ENCODE data around the gene MSN. TPM values are rescaled to one million over a fixed set of nuclear protein-coding genes. Genes with fewer than 3 reads are reported as not detected.

The MSN gene
- total RNA-seq, 1 experiment from 2014 or later, result 91.2 TPM

DNA sequence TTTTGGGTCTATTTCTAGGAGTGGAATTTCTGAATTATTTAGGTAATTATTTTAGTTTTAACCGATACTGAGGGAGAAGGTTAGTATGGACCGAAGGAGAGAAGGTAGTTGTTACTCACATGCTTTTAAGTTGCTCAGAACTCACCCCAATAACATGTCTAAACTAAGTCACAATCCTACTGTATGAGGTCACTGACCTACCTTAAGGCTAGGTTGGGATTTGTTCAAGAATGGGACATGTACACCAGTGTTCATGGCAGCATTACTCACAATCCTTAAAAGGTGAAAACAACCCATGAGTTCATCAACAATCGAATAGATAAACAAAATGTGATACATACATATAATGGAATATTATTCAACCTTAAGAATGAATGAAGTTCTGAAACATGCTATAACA is 90.5 kb downstream of the MSN start:
- no peak for TF ChIP-seq TP53 (CRISPR knock-in tag; IDR thresholded peaks at IDR 0.05)
- TF ChIP-seq, protein P1, sequence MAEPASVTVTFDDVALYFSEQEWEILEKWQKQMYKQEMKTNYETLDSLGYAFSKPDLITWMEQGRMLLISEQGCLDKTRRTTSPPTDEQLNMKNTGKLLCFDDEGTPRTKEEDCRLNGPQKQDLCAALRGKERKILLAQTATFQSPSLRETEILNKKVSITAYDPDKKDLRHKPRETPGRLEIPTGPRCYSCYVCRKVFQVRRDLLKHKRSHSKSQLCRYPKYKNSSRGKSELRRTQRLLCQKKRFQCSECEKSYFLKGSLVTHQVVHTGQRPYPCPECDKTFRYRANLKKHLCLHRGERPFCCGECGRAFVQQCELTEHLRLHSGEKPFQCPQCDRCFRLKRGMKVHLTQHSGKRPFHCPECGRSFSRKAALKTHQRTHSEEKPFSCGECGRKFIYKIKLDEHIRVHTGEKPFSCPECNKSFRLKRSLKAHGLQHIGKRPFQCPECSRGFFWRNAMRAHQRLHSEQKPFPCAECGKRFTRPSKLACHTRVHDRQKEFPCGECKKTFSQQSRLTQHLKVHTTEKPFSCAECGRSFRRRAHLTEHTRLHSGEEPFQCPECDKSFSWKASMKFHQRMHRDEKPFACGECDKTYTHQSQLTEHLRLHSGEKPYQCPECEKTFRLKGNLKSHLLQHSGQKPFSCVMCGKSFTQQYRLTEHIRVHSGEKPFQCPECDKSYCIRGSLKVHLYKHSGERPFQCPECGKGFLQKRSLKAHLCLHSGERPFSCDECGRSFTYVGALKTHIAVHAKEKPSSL (CRISPR knock-in tag; conservative IDR thresholded peaks at IDR 0.05), result no peak
- TF ChIP-seq GABPB1 (CRISPR knock-in tag; IDR thresholded peaks at IDR 0.05), result no peak
- no peak for TF ChIP-seq ZNF263 (CRISPR knock-in tag; IDR thresholded peaks at IDR 0.05; ENCODE audit: low read depth)
- no peak for TF ChIP-seq SP1 (CRISPR knock-in tag; conservative IDR thresholded peaks at IDR 0.05)
- TF ChIP-seq, protein P2, sequence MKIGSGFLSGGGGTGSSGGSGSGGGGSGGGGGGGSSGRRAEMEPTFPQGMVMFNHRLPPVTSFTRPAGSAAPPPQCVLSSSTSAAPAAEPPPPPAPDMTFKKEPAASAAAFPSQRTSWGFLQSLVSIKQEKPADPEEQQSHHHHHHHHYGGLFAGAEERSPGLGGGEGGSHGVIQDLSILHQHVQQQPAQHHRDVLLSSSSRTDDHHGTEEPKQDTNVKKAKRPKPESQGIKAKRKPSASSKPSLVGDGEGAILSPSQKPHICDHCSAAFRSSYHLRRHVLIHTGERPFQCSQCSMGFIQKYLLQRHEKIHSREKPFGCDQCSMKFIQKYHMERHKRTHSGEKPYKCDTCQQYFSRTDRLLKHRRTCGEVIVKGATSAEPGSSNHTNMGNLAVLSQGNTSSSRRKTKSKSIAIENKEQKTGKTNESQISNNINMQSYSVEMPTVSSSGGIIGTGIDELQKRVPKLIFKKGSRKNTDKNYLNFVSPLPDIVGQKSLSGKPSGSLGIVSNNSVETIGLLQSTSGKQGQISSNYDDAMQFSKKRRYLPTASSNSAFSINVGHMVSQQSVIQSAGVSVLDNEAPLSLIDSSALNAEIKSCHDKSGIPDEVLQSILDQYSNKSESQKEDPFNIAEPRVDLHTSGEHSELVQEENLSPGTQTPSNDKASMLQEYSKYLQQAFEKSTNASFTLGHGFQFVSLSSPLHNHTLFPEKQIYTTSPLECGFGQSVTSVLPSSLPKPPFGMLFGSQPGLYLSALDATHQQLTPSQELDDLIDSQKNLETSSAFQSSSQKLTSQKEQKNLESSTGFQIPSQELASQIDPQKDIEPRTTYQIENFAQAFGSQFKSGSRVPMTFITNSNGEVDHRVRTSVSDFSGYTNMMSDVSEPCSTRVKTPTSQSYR (CRISPR knock-in tag; IDR thresholded peaks at IDR 0.05), result no peak
- TF ChIP-seq, protein P3, sequence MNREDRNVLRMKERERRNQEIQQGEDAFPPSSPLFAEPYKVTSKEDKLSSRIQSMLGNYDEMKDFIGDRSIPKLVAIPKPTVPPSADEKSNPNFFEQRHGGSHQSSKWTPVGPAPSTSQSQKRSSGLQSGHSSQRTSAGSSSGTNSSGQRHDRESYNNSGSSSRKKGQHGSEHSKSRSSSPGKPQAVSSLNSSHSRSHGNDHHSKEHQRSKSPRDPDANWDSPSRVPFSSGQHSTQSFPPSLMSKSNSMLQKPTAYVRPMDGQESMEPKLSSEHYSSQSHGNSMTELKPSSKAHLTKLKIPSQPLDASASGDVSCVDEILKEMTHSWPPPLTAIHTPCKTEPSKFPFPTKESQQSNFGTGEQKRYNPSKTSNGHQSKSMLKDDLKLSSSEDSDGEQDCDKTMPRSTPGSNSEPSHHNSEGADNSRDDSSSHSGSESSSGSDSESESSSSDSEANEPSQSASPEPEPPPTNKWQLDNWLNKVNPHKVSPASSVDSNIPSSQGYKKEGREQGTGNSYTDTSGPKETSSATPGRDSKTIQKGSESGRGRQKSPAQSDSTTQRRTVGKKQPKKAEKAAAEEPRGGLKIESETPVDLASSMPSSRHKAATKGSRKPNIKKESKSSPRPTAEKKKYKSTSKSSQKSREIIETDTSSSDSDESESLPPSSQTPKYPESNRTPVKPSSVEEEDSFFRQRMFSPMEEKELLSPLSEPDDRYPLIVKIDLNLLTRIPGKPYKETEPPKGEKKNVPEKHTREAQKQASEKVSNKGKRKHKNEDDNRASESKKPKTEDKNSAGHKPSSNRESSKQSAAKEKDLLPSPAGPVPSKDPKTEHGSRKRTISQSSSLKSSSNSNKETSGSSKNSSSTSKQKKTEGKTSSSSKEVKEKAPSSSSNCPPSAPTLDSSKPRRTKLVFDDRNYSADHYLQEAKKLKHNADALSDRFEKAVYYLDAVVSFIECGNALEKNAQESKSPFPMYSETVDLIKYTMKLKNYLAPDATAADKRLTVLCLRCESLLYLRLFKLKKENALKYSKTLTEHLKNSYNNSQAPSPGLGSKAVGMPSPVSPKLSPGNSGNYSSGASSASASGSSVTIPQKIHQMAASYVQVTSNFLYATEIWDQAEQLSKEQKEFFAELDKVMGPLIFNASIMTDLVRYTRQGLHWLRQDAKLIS (CRISPR knock-in tag; IDR thresholded peaks at IDR 0.05; ENCODE audit: borderline replicate concordance), result no peak
- ChIA-PET CTCF (no interaction called here), POLR2A (no interaction called here)
- H3K27ac Mint-ChIP-seq, result no peak overlapping the region
- ATAC-seq (no peak), DNase-seq (ENCODE audit: low spot score) (no peak)
- H3K36me3 Mint-ChIP-seq, result no peaks in the 10 kb centered on the region
- H3K4me3 Mint-ChIP-seq, result no peak overlapping the region
- H3K9me3 Mint-ChIP-seq, result peaks cover 8% of the 10 kb centered on the region
- no peaks in the 10 kb centered on the region for H3K4me1 Mint-ChIP-seq
- H3K27me3 Mint-ChIP-seq (ENCODE audit: low read depth), result no peaks in the 10 kb centered on the region; the same call in 1 of the 2 replicates

DNA sequence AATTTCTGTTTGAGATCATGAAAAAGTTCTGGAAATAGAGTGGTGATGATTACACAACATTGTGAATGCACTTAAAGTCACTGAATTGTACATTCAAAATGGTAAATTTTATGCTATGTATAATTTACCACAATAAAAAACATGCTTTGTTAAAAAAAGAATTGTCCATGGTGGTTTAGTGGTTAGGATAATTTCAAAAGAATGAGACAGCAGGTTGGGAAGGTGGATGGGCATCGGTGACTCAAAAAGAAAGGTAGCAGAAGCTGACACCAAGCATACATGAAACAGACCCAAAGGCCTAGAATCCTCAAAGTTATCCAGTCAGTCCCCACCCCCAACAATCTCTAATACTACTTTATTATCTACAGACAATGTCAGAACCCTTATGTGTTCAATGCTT is 91.1 kb downstream of the MSN start:
- POLR2A ChIA-PET, result no interaction called here
- Mint-ChIP-seq H3K4me1 (no peaks in the 10 kb centered on the region), H3K36me3 (no peaks in the 10 kb centered on the region), H3K4me3 (no peak overlapping the region), H3K27ac (no peak overlapping the region), H3K27me3 (ENCODE audit: low read depth) (peaks cover 3% of the 10 kb centered on the region), H3K9me3 (peaks cover 8% of the 10 kb centered on the region)
- ATAC-seq, result no peak
- CTCF ChIA-PET, result no interaction called here
- DNase-seq (ENCODE audit: low spot score), result no peak
- TF ChIP-seq, protein P4, sequence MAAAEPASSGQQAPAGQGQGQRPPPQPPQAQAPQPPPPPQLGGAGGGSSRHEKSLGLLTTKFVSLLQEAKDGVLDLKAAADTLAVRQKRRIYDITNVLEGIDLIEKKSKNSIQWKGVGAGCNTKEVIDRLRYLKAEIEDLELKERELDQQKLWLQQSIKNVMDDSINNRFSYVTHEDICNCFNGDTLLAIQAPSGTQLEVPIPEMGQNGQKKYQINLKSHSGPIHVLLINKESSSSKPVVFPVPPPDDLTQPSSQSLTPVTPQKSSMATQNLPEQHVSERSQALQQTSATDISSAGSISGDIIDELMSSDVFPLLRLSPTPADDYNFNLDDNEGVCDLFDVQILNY (CRISPR knock-in tag; IDR thresholded peaks at IDR 0.05), result no peak
- no peak for TF ChIP-seq ZNF671 (CRISPR knock-in tag; IDR thresholded peaks at IDR 0.05)
- TF ChIP-seq, protein P5, sequence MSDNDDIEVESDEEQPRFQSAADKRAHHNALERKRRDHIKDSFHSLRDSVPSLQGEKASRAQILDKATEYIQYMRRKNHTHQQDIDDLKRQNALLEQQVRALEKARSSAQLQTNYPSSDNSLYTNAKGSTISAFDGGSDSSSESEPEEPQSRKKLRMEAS (CRISPR knock-in tag; IDR thresholded peaks at IDR 0.05), result no peak
- TF ChIP-seq, protein P6, sequence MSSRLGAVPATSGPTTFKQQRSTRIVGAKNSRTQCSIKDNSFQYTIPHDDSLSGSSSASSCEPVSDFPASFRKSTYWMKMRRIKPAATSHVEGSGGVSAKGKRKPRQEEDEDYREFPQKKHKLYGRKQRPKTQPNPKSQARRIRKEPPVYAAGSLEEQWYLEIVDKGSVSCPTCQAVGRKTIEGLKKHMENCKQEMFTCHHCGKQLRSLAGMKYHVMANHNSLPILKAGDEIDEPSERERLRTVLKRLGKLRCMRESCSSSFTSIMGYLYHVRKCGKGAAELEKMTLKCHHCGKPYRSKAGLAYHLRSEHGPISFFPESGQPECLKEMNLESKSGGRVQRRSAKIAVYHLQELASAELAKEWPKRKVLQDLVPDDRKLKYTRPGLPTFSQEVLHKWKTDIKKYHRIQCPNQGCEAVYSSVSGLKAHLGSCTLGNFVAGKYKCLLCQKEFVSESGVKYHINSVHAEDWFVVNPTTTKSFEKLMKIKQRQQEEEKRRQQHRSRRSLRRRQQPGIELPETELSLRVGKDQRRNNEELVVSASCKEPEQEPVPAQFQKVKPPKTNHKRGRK (CRISPR knock-in tag; IDR thresholded peaks at IDR 0.05; ENCODE audit: borderline replicate concordance), result no peak
- no peak for TF ChIP-seq RORB (CRISPR knock-in tag; IDR thresholded peaks at IDR 0.05)
- no peak for TF ChIP-seq ZNF232 (CRISPR knock-in tag; IDR thresholded peaks at IDR 0.05)
- TF ChIP-seq TEAD4 (CRISPR knock-in tag; IDR thresholded peaks at IDR 0.05), result no peak
- TF ChIP-seq, protein P7, sequence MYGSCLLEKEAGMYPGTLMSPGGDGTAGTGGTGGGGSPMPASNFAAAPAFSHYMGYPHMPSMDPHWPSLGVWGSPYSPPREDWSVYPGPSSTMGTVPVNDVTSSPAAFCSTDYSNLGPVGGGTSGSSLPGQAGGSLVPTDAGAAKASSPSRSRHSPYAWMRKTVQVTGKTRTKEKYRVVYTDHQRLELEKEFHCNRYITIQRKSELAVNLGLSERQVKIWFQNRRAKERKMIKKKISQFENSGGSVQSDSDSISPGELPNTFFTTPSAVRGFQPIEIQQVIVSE (CRISPR knock-in tag; IDR thresholded peaks at IDR 0.05; ENCODE audit: borderline replicate concordance), result no peak
- no peak for TF ChIP-seq ESRRA (CRISPR knock-in tag; IDR thresholded peaks at IDR 0.05; ENCODE audit: borderline replicate concordance)
- TF ChIP-seq ZNF219 (CRISPR knock-in tag; IDR thresholded peaks at IDR 0.05; ENCODE audit: borderline replicate concordance), result no peak
- TF ChIP-seq NFE2L1 (CRISPR knock-in tag; IDR thresholded peaks at IDR 0.05), result no peak
- no peak for TF ChIP-seq CBFB (CRISPR knock-in tag; IDR thresholded peaks at IDR 0.05; ENCODE audit: low read depth)
- TF ChIP-seq GRHL2 (CRISPR knock-in tag; IDR thresholded peaks at IDR 0.05; ENCODE audit: insufficient replicate concordance, severe bottlenecking), result no peak
- TF ChIP-seq, protein P8, sequence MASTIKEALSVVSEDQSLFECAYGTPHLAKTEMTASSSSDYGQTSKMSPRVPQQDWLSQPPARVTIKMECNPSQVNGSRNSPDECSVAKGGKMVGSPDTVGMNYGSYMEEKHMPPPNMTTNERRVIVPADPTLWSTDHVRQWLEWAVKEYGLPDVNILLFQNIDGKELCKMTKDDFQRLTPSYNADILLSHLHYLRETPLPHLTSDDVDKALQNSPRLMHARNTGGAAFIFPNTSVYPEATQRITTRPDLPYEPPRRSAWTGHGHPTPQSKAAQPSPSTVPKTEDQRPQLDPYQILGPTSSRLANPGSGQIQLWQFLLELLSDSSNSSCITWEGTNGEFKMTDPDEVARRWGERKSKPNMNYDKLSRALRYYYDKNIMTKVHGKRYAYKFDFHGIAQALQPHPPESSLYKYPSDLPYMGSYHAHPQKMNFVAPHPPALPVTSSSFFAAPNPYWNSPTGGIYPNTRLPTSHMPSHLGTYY (CRISPR knock-in tag; IDR thresholded peaks at IDR 0.05), result no peak

Measured in WTC11 (cell line).